HT-29 (cell line): ENCODE data around the gene LRRC28. TPM values are rescaled to one million over a fixed set of nuclear protein-coding genes. Genes with fewer than 3 reads are reported as not detected.

Experiments
- DNase-seq: peaks from one replicate; pipeline ENCODE4 v3.0.0-alpha.2; 2015; ENCODE audit warnings: low spot score
- total RNA-seq: library from RNA; depleted of rRNA; stranded (reverse); fragments of >200 nt; shearing (Covaris generic); gene quantifications from 2 replicates; pipeline ENCODE4 v1.2.3, GENCODE V29; 2014

The LRRC28 gene
- total RNA-seq, 1 experiment from 2014 or later: 10.9 TPM

- no peak for DNase-seq
Observed at GRCh38 chr15:99305761-99306505, 54.7 kb downstream of the LRRC28 start.

GRCh38 chr15:99306694-99307338, 55.5 kb downstream of the LRRC28 start:
- DNase-seq: no peak

- DNase-seq: no peak
Observed at GRCh38 chr15:99307735-99308134, 56.5 kb downstream of the LRRC28 start.

- no peak for DNase-seq
Observed at GRCh38 chr15:99310745-99311144, 59.5 kb downstream of the LRRC28 start.

GRCh38 chr15:99312228-99312627, 60.9 kb downstream of the LRRC28 start:
- no peak for DNase-seq

GRCh38 chr15:99312794-99313193, 61.5 kb downstream of the LRRC28 start:
- no peak for DNase-seq

- no peak for DNase-seq
Observed at GRCh38 chr15:99315636-99316035, 64.4 kb downstream of the LRRC28 start.

- DNase-seq: no peak
Observed at GRCh38 chr15:99320374-99321215, 69.3 kb downstream of the LRRC28 start.

GRCh38 chr15:99321468-99321867, 70.2 kb downstream of the LRRC28 start:
- no peak for DNase-seq

GRCh38 chr15:99322643-99323405, 71.5 kb downstream of the LRRC28 start:
- no peak for DNase-seq

GRCh38 chr15:99324082-99324620, 72.9 kb downstream of the LRRC28 start:
- DNase-seq: no peak

GRCh38 chr15:99324700-99325099, 73.4 kb downstream of the LRRC28 start:
- no peak for DNase-seq

- no peak for DNase-seq
Observed at GRCh38 chr15:99326235-99326634, 75.0 kb downstream of the LRRC28 start.

GRCh38 chr15:99328106-99329072, 77.1 kb downstream of the LRRC28 start:
- no peak for DNase-seq

- no peak for DNase-seq
Observed at GRCh38 chr15:99331381-99331780, 80.1 kb downstream of the LRRC28 start.

GRCh38 chr15:99333413-99333812, 82.1 kb downstream of the LRRC28 start:
- DNase-seq: no peak

- no peak for DNase-seq
Observed at GRCh38 chr15:99333981-99334380, 82.7 kb downstream of the LRRC28 start.

GRCh38 chr15:99335508-99335907, 84.2 kb downstream of the LRRC28 start:
- DNase-seq: no peak

GRCh38 chr15:99336794-99337193, 85.5 kb downstream of the LRRC28 start:
- DNase-seq: no peak

- no peak for DNase-seq
Observed at GRCh38 chr15:99340347-99340746, 89.1 kb downstream of the LRRC28 start.
